Measurements from ENCODE around the gene ATP8B3.

The ATP8B3 gene

GRCh38 chr19:1811942-1812425, at the start of gene ATP8B3:
Gene ATP8B3 (minus strand): TSS chr19:1812276. CDS start chr19:1811736, 540 bp downstream.
- DNase-seq (ENCODE audit: low read depth, low spot score): peak; percentile 39

- no peak for DNase-seq (ENCODE audit: low read depth, low spot score)
Observed at GRCh38 chr19:1861599-1862031, 49.5 kb upstream of the ATP8B3 start.

GRCh38 chr19:1860821-1861598, 48.9 kb upstream of the ATP8B3 start:
- DNase-seq (ENCODE audit: low read depth, low spot score): no peak

- no peak for DNase-seq (ENCODE audit: low read depth, low spot score)
Observed at GRCh38 chr19:1860042-1860775, 48.1 kb upstream of the ATP8B3 start.

- DNase-seq (ENCODE audit: low read depth, low spot score): no peak
Observed at GRCh38 chr19:1859331-1859781, 47.3 kb upstream of the ATP8B3 start.

GRCh38 chr19:1858412-1859081, 46.5 kb upstream of the ATP8B3 start:
- no peak for DNase-seq (ENCODE audit: low read depth, low spot score)

- DNase-seq (ENCODE audit: low read depth, low spot score): no peak
Observed at GRCh38 chr19:1857648-1858326, 45.7 kb upstream of the ATP8B3 start.

- no peak for DNase-seq (ENCODE audit: low read depth, low spot score)
Observed at GRCh38 chr19:1856698-1857603, 44.9 kb upstream of the ATP8B3 start.

- no peak for DNase-seq (ENCODE audit: low read depth, low spot score)
Observed at GRCh38 chr19:1856345-1856697, 44.2 kb upstream of the ATP8B3 start.

- no peak for DNase-seq (ENCODE audit: low read depth, low spot score)
Observed at GRCh38 chr19:1855828-1856255, 43.8 kb upstream of the ATP8B3 start.

- DNase-seq (ENCODE audit: low read depth, low spot score): no peak
Observed at GRCh38 chr19:1855040-1855827, 43.2 kb upstream of the ATP8B3 start.

GRCh38 chr19:1854542-1855039, 42.5 kb upstream of the ATP8B3 start:
- no peak for DNase-seq (ENCODE audit: low read depth, low spot score)

- no peak for DNase-seq (ENCODE audit: low read depth, low spot score)
Observed at GRCh38 chr19:1854039-1854541, 42.0 kb upstream of the ATP8B3 start.

GRCh38 chr19:1853295-1854038, 41.4 kb upstream of the ATP8B3 start:
- DNase-seq (ENCODE audit: low read depth, low spot score): peak; percentile 65

- DNase-seq (ENCODE audit: low read depth, low spot score): no peak
Observed at GRCh38 chr19:1852581-1853128, 40.6 kb upstream of the ATP8B3 start.

- no peak for DNase-seq (ENCODE audit: low read depth, low spot score)
Observed at GRCh38 chr19:1851654-1852580, 39.8 kb upstream of the ATP8B3 start.
